Hindlimb muscle (tissue), 1 donor: ENCODE data around the gene TCEAL9. TPM values are rescaled to one million over a fixed set of nuclear protein-coding genes. Genes with fewer than 3 reads are reported as not detected.
"Not testable (repeated sequence)": the region's sequence is repeated elsewhere in the genome, so short reads cannot be mapped to it uniquely, and the experiment has no call there.

Experiments
- DNase-seq: peaks from one replicate; pipeline ENCODE4 v3.0.0-alpha.2; 2013
- polyA plus RNA-seq: library from polyadenylated mRNA; unstranded; fragments of 120-200 nt; gene quantifications from one replicate; pipeline ENCODE4 v1.2.1, GENCODE V29; 2013; ENCODE audit not compliant: insufficient read length

TCEAL9 gene, protein sequence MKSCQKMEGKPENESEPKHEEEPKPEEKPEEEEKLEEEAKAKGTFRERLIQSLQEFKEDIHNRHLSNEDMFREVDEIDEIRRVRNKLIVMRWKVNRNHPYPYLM
- polyA plus RNA-seq, result 115 TPM

DNA sequence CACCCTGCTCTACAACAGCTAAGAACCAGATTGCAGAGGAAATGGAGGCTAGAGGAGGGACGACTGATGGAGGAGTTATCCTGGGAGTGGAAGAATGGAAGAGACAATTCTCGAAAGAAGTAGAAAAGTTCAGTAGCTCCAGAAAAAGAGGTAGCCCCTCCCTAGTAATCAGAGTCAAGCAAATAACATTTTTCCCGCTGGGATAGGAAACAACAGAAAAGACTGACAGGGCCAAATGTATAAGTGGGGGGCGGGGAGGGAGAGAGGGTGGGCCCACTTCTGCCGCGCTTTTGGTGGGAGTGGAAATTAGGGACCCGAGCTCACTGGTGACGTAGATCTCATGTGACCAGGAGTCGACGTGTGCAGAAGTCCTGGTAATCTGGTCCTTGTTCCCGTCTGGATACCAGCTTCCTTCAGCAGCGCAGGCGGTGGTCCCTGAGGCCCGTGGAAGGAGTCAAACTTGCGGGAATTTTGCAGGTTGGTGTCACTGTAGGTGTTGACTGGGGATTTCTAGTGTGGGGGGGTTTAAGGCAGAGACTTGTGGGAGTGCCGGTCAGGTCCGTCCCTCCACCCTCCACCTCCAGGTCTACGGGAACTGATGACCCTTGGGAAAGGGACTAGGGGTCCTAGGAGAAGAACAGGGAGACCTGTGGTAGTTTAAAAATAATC lies at the start of gene TCEAL9:
Gene TCEAL9 (plus strand): TSS at position 377 of the 669 bp plus-strand sequence. CDS start 1,179 bp downstream, outside the sequence.
- DNase-seq, result peak; percentile 86

GRCh38 chrX:103309860-103310554 lies 46.3 kb upstream of the TCEAL9 start:
- no peak for DNase-seq

DNA sequence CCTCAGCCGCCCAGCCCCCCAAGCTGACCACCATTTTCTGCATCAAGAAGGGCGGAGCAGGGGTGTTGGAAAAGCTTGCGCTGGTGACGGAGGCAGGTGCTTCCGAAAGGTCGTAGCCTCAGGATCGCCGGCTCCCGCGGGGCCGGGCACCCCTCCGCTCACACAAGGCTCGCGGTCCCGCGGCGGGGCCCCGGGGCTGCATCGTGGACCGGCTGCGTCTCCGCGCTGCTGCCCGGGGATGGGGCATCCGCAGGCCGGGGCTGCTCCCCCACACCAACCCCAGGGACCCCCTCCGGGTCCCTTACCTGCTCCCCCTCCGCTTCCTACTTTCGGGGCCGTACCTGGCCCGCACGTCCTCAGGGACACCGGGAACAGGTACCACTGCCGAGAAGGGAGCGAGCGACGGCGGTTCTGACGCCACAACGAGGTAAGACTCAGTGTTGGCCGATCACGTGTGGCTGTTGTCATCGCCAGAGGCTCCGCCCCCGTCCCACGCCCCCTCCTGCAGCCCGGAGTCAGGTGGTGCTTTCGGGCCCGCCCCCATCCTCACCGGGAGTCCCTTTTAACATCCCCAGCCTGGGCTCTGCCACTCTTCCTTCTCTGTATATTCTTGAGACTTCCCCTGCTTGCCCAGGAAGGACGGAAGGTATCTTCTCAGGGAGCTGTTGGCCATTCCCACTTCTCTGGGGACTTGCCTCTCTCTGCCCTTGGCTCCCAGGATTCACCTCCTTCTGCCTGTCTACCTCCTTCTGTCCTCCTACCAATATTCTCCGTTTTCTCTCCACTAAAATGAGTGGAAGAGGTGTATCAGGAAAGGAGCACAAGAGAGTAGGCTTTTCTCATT lies 45.5 kb upstream of the TCEAL9 start, which contains the start of gene BEX2:
Gene BEX2 (minus strand): TSS at position 436 of the 844 bp plus-strand sequence. CDS start 1,014 bp downstream, outside the sequence.
- no peak for DNase-seq

GRCh38 chrX:103311399-103311780 lies 44.9 kb upstream of the TCEAL9 start:
- DNase-seq, result no peak

DNA sequence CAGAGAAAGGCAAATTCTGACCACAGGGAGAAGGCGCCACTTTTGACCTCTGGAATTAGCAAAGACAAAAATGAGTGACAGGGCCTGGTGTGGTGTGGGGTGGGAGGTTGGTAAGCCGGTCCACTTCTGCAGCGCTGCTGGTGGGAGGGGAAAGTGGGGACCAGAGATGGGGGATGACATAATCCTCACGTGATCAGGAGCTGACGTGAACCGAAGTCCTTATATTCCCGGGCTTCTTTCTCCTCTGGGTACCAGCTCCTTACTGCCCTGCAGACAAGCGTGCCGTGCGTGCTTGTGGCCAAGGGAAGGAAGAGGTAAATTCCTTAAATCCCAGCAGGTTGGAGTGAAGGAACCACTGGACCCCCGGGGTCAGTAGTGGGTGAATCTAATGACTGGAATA lies 26.3 kb upstream of the TCEAL9 start, which contains the start of gene TCEAL7:
Gene TCEAL7 (plus strand): TSS at position 249 of the 400 bp plus-strand sequence. CDS start 1,165 bp downstream, outside the sequence.
- peak; percentile 79 for DNase-seq

GRCh38 chrX:103330681-103331288 lies 25.5 kb upstream of the TCEAL9 start:
- peak; percentile 57 for DNase-seq

DNA sequence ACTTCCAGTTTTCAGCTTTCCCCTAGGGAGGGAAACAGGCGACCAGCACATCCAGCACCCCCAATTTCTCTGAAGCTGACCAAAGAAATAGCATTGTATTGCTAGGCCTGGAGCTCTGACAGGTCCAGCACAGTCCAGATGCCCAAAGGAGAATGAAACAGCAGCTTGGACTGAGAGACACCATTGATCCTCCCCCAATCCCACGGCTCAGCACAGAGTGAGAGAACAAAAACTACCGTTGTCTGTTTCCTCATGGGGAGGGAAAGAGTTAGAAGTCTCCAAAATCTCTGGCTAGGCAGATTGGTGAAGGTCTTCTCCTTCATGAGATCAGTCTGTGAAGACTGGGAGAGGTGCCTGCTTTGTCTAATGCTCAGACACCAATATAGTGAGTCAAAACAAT lies 17.6 kb upstream of the TCEAL9 start:
- no peak for DNase-seq

- DNase-seq, result peak; percentile 29
Observed at GRCh38 chrX:103343105-103343504, 13.2 kb upstream of the TCEAL9 start.

DNA sequence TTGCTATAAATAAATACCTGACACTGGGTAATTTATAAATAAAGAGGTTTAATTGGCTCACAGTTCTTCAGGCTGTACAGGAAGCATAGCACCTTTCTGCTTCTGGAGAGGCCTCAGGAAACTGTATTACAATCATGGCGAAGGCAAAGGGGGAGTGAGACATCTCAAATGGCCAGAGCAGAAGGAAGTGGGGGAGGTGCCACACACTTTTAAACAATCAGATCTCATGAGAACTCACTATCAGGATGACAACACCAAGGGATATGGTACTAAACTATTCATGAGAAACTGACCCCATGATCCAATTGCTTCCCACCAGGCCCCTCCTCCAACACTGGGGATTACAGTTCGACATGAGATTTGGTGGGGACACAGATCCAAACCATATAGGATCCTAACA lies 11.7 kb upstream of the TCEAL9 start:
- no peak for DNase-seq

GRCh38 chrX:103347682-103348397 lies 8.5 kb upstream of the TCEAL9 start:
- no peak for DNase-seq

GRCh38 chrX:103356858-103357257 lies 552 bp downstream of the TCEAL9 start:
- DNase-seq, result peak; percentile 49

- no peak for DNase-seq
Observed at GRCh38 chrX:103357871-103358270, 1.6 kb downstream of the TCEAL9 start.

- DNase-seq, result not testable (repeated sequence)
Observed at GRCh38 chrX:103359605-103360004, 3.3 kb downstream of the TCEAL9 start.

- DNase-seq, result no peak
Observed at GRCh38 chrX:103360092-103360491, 3.8 kb downstream of the TCEAL9 start.

DNA sequence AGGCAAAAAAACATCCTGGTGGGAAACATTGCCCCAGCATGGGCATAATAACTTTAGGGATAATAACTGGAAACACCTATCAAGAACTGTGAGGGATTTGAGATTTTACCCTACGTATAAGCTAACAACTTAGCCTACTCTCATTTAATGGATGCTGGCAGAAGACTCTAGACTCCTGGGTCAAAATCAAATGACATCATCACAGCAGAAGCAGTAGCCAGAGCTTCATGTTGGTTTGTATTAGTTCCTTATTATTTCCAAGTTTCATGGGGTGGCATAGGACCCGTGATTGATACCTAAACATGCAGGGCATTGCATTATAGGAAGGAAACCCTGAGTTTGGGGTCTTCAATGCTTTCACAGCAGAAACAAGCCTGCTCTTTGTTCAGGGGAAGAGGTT lies 4.6 kb downstream of the TCEAL9 start:
- no peak for DNase-seq

DNA sequence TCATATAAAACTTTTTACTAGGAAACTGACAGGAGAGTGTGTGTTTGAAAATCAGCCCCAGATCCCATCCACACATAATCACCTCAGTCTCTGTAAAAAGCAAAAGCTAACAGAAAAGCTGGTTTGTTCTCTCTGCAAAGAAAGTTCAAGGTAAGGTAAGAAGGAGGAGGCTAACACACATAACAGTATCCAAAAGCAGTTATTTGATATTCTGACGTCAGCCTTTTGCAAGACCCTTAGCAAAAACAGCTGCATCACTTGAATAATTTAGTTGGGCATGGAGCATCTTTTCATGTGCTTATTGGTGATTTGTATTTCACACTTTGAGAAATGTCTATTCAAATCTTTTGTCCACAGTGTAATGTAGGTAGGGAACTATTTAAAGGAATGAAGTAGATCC lies 5.5 kb downstream of the TCEAL9 start:
- no peak for DNase-seq

DNA sequence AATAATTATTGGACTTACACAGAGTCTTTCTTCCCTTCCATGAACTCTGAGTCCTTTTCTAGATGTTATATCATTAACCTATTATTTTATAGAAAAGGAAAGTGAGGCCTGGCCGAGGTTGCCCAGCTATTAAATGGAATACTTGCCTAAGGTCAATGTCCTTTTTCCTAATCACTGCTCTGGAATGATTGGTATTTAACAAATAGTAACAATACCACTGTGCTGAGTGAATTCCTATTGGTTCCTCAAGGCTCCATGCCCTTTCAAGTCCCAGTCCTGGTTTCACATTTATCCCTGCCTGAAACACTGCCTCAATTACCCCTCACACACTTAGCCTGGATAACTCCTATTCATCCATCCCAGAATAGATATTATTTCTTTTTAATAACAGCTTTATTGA lies 6.2 kb downstream of the TCEAL9 start:
- no peak for DNase-seq

GRCh38 chrX:103363046-103363445 lies 6.7 kb downstream of the TCEAL9 start:
- no peak for DNase-seq

DNA sequence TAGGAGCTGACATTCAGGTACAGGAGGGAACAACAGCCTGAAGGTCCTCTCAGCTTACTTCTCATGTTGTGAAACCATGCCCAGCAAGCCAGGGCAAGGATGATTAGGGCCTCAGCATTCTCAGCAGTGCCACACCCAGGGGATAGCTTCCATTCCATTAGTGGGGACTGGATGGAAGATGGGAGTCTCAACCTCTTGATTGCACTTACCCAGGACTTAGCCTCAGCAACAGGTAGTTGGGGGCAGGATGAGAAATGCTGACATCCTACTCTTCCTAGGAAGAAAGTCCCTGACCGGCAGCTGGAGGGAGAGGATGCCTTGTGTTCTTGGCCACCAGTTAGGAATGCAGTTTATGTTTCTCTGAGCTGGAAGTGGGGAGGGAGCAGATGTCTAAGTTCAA lies 11.2 kb downstream of the TCEAL9 start:
- DNase-seq, result no peak

DNA sequence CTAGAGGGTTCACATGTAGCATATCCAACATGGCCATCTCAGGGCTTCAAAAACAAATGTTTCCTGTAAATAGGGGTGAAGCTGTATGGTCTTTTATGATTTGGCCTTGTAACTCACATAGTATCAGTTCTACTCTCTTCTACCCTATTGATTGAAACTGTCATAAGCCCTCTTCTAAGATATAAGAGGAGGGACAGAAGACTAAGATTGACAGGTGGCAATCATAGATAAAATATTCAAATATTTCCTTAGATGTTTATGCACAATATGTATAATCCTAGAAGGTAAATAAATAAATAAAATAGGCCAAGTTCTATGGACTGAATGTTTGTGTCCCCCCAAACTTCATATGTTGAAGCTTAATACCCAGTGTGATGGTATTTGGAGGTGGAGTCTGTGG lies 13.2 kb downstream of the TCEAL9 start:
- DNase-seq, result no peak

DNA sequence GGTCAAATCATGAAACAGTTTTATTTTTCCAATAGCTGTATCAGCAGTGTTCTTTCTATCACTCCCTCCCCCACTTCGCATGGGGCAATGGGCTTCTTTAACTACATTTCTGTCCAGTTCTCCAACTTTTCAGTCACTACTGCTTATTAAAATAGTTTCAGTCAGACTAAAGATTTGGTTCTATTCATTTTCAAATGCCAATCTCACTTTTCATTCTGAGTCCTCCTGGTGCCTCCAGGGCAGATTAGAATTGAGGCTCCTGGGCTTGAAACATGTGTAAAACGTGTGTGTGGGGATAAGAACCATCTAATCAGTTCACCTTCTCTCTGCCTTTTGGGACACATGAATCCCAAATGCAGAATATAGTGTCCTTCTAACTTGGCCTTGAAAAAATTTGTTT lies 16.6 kb downstream of the TCEAL9 start:
- DNase-seq, result no peak

GRCh38 chrX:103373581-103373980 lies 17.3 kb downstream of the TCEAL9 start:
- no peak for DNase-seq
